HG02588 (cell line): ENCODE measurements around the gene INF2.
"Not testable (repeated sequence)": the region's sequence is repeated elsewhere in the genome, so short reads cannot be mapped to it uniquely, and the experiment has no call there.

Experiments
- ATAC-seq: cut with Tn5 transposase; IDR thresholded peaks from one replicate; pipeline ENCODE4 v1.9.1; 2021; ENCODE audit warnings: mild to moderate bottlenecking, moderate library complexity; ENCODE audit not compliant: unreplicated experiment

INF2 gene

DNA sequence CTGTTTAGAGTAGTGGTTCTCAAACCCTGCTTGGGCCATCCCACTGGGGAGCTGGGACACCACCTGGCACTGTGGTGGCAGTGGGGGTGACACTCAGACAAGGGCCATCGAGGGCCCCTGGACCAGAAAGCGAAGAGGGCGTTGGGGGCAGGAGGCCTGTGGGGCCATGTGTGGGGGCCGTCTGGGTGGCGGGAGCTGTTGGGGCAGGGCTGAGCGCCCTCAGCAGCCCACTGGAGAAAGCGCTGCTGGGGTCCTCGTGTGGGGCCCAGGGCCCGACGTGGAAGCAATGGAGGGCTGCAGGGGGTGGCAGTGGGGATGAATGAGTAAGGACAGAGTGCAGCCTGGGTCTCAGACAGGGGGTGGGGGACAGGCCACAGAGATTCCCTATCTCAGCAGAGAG, 28.7 kb downstream of the INF2 start:
- no peak for ATAC-seq

DNA sequence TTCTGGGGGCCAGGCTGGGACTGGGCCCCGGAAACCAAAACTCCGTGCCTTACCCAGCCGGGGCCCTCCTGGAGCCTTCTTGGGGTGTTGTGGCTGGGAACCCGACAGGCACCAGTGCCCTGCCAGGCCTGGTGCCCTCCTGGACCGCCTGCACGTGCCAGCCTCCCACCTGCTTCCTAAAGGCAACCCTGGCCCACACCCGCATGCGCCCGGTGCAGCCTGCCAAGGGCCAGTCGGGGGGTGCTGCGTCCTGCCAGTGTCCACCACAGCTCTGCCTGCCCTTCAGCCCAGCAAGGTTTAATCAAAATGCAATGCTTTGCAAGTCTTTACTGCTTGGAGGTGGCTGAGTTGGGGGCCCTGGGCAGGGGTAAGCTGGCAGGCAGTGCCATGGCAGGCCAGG, 29.5 kb downstream of the INF2 start:
- no peak for ATAC-seq

DNA sequence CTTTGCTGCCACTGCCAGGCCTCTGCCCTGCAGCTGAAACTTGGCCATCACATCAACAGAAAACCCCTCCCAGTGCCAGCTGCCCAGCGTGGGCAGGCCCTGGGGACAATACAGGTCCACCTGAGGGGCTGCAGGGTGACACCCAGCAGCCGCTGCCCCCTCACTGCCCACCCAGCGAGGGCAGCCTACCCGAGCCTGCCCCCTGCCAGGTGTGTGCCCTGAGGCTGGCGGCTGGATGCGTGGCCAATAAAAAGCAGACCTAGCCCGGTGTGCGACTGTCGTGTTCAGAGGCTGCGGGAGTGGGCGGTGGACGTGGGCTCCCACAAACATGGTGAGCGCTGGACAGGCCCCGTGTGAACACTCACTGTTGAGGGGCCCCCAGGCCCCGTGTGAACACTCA, 29.9 kb downstream of the INF2 start:
- no peak for ATAC-seq

DNA sequence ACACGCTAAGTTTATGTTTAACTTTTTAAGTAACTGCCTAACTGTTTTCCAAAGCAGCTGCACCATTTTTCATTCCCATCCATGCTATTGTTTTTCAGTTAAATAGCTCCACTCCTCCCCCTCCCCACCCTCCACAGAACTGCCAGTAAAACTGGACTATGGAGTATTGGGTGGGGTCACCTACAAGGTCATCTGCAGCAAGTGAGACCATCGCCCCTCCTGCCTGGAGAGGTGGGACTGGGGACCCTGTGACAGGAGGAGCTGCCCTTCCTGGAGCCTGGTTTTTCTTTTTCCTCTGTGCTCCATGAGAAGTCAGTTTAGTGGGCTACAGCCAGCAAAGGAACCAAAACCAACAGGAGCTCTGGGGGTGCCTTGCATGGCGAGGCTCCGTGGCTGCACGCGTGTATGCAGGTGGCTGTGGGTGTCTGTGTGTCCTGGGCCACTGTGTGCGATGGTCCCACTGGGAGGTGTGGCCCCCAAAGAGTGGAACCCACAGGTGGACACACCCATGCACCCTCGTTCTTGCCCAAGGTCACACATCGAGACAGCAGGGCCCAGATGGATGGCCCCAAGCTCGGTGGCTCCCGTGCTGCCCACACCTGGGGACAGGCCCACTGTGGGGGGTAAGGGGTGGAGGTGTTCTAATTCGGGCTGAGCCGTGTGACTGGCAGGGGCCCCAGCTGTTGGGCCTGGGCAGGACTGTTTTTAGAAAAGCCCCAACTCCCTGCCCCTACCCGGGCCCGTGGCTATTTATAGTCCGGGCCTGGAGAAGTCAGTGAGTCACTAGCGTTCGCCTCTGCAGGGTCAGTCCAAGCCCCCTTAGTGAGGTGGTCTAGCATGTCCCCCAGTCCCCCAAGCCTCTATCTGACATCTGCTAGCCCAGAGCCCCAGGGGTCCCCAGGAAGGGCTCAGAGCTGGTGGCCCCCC, 32.4 kb downstream of the INF2 start:
- ATAC-seq: no peak

DNA sequence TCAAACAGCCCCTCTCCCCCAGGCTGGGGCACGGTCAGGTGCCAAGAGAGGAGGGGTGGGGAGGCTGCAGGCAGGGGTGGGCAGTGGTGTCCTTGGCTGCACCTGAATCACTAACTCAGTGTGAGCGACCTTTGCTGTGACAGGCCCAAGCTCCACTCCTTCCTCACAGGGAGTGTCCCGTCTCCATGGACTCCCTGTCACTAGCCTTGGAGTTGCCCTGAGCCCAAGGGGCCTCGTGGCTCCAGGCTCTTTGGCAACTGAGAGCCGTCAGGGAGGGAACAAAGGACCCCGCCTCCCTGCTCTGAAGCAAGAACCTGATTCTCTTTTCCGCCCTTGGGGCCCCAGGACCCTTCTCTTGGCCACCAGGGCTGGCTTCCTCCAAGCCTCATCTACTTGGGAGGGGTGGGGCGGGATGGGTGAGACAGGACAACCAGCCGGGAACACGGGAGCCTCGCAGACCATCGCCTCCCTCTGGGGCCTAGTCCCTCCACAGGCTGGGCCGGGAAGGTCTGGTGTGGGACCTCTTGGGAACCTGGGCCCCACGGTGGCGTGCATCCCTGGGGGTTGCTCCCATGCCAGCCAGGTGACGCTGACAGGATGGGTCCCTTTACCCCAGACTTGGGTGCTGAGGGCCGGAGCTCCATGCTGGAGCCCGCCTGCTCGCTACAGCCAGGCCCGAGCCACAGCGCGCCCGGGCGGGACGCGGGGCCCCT, 33.7 kb downstream of the INF2 start:
- no peak for ATAC-seq

DNA sequence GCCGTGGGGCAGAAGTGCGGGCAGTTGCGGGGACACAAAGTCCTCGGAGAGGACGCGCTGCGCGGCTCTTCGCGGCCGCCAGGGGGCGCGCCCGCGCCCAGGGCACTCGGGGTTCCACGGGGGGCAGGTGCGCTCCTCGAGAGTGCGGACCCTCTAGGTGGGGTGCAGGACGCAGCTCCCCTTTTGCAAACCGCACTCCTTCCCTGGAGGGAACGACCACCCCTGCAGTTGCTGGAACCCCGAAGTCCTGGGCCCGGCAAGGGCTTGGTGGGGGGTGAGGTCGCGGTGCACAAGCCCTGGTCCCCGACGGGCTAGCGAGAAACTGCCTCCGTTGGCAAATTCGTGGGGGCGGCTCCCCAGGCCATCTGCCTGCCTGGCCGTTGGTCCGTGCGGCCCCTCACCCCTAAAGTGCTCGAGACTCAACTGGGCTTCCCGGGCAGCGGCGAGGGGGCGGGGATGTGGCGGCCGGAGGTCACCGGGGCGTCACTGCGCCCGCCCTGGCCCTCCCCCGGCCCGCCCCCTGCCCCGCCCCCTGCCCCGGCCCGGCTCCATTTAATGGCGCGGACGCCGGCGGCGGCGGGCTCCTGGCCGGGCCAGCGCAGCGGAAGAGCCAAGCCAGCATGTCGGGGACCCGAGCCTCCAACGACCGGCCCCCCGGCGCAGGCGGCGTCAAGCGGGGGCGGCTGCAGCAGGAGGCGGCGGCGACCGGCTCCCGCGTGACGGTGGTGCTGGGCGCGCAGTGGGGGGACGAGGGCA, 34.4 kb downstream of the INF2 start, which contains the start of gene ADSS1:
Gene ADSS1 (plus strand): TSS at position 579 of the 756 bp plus-strand sequence. CDS start 42 bp downstream, at position 621.
- ATAC-seq: no peak

DNA sequence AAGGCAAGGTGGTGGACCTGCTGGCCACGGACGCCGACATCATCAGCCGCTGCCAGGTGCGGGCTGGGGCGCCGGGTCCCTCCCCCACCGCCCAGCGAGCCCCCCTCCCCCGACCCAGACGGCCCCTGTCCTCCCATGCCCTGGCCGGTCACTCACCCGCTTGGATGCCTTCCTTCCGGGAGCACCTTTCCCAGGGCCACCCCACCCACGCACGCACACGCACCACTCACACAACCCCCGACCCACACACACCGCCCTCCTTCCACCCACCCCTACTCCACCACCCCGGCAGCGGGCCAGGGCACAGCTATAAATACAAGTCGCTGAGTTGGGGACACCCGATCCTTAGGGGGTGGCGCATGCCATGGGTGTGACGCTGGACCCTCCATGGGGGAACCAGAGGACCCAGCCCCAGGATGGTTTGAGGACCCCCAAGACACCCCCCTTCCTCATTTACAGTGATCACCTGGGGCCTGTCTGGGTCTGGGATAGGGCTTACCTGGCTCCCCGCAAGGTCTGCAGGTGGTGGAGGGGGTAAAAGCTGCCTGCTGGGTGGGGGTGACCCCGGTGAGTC, 35.1 kb downstream of the INF2 start:
- ATAC-seq: no peak

DNA sequence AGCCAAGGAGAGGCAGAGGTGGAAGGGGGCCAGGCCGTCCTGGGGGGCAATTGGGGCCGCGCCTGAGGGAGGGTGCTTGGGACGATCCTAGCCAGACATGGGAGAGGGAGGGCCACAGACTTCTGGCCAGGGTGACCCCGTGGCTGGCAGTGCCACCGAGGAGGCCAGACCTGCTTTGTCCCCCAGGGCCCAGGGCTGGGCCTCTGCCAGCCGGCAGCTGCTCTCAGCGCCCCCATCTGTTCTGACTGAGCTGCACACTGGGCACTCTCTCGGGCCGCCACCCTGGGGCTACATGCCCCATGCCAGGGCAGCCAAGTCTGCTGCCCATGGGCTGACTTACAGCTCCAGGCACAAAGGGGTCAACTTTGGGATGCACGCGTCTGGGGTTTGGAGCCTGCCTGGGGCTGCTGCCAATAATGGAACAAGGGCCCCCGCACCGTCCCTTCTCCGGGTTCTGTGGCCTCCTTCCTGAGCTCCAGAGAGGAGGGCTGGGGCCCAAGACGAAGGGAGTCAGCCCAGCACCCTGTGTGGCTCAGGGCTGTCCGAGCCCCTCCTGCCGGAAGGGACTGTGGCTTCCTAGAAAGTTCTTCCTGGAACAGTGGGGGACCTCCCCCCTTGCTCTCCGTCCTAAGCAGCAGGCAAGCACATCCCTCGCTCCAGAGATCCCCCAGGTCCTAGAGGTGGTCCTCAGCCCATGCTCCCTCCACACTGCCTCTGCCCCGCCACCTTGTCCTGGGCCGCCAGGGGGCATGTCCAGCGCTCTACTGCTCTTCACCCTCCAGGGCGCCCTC, 35.8 kb downstream of the INF2 start:
- ATAC-seq: no peak

DNA sequence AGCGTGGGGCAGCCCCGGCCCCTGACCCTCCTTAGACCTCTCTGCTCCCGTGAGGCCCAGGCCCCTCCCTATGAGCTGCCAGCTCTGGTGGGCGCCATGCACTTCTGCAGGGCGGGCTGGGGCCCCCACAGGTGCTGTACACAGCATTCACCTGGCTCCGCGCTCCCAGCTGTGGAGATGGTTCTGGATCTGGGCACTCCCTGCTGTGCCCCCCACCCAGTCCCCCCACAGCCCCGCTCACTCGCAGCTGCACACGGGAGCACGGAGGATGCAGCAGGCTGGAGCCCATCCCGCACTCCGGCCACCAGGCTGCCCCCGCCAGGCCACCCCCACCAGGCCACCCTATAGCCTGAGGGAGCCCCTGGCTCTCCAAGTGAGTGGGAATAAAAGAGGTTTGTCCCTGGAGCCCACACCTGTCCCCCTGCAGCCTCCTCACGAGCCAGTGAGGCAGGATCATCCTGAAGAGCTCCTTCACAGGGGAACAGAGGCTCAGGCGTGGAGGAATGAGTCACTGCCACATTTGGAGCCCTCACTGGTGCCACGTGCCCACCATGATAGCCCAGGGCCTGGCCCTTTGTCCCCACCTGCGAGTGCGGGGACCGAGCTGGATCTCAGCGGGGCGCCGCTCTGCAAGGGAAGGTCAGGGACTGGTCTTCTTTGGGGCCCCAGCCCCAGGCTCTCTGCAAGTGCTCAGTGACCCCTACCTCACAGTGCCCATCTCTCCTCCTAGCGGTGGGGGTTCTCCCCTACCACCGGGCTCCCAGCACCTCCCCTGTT, 36.5 kb downstream of the INF2 start:
- no peak for ATAC-seq

DNA sequence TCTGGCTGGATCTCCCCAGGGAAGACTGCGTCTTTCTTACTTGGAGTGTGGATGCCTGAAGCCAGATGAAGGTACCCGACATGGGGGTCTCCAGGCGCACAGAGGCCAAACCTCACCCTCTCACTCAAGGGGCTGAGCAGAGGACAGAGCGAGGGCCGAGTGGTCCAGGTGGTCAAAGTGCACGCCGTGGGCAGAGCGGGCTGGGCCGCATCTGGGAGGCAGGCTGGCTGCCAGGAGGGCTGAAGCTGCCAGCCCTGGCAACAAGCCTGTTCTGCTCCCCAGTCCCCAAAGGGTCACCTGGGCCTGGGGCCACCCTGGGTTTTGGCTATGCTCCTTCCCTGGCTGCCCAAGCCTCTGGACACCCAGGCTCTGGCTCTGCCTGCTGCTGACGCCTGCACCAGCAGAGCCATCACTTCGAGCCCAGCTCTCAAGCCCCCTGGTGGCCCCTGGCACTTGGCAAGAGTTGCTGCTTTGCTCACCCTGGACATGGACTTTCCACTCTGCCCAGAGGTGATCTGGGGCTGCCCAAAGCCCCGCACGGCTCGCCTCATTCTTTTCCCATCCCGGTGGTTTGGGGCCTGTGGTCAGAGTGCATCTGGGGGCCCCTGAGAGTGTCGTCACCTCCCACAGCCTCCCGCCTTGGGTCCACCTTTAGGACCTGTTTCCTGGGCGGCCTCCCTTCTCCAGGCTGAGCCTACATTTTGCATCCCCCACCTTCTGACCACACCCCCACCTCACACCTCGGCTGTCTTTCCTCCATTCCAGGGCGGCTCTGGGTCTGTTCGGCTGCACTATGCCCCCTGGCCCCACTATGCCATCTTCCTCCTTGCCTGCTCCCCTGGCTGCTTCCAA, 37.4 kb downstream of the INF2 start:
- no peak for ATAC-seq

DNA sequence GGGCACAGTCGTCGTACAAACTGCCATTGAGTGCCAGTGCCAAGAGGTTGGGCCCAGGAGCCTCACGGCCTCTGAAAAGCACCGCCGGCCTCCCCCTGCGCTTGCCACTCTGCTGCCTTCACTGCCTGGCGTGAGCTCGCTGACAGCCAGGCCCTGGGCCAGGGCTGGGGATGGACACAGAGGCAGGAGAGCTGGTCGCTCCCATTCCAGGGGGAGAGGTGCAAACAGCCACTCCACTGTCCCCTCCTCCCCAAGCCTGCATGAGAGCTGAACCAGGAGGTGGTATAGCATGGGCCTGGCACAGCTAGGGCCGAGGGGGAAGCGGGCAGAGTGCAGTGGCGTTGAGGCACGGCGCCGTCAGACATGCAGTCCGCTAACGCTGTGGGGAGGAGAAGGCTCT, 39.2 kb downstream of the INF2 start:
- ATAC-seq: no peak

DNA sequence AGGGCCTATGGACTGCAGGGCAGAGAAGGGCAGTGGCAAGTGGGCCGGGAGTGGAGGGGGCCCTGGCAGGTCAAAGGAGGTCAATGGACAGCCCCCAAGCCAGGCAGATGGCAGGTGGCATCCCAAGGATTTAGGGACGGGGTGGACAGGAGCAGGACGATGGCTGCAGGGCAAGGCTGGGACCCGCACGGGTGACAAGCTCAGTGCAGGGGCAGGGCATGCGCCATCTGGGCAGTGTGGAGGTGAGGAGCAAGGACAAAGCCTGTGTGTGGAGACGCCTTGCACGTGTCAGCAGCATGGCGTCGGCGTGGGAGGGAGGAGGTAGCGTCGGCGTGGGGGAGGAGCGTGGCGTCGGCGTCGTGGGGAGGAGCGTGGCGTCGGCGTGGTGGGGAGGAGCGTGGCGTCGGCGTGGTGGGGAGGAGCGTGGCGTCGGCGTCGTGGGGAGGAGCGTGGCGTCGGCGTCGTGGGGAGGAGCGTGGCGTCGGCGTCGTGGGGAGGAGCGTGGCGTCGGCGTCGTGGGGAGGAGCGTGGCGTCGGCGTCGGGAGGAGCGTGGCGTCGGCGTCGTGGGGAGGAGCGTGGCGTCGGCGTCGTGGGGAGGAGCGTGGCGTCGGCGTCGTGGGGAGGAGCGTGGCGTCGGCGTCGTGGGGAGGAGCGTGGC, 39.9 kb downstream of the INF2 start:
- ATAC-seq: not testable (repeated sequence)

DNA sequence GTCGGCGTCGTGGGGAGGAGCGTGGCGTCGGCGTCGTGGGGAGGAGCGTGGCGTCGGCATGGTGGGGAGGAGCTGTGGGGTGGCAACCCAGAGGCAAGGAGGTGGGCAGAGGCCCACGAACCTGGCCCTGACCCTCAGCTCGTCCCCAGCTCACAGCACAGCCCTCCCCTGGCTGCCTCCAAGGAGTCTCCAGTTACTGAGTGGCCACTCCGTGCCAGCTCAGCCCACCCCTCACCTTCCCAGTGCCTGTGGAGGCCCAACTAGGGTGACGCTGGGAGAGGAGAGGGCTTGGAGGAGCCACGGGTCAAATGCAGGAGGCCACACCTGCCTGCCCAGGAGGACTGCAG, 40.4 kb downstream of the INF2 start:
- ATAC-seq: no peak

DNA sequence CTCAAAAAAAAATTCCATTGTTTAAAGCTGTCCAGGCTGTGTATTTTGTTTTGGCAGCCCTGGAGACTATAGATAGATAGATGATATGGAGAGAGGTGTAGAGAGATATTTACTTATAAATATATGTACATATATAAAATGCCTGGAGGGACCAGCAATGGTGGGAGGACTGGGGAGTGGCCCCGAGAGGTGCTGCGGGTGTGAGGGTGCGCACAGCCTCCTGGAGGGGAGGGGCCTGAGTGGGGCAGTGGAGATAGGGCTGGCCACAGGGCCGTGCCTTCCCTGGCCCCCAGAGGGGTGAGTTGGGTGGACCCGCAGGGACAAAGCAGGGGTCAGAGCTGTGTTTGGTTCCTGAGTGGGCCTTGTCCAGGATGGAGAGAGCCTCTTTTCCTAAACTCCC, 41.1 kb downstream of the INF2 start:
- ATAC-seq: no peak

DNA sequence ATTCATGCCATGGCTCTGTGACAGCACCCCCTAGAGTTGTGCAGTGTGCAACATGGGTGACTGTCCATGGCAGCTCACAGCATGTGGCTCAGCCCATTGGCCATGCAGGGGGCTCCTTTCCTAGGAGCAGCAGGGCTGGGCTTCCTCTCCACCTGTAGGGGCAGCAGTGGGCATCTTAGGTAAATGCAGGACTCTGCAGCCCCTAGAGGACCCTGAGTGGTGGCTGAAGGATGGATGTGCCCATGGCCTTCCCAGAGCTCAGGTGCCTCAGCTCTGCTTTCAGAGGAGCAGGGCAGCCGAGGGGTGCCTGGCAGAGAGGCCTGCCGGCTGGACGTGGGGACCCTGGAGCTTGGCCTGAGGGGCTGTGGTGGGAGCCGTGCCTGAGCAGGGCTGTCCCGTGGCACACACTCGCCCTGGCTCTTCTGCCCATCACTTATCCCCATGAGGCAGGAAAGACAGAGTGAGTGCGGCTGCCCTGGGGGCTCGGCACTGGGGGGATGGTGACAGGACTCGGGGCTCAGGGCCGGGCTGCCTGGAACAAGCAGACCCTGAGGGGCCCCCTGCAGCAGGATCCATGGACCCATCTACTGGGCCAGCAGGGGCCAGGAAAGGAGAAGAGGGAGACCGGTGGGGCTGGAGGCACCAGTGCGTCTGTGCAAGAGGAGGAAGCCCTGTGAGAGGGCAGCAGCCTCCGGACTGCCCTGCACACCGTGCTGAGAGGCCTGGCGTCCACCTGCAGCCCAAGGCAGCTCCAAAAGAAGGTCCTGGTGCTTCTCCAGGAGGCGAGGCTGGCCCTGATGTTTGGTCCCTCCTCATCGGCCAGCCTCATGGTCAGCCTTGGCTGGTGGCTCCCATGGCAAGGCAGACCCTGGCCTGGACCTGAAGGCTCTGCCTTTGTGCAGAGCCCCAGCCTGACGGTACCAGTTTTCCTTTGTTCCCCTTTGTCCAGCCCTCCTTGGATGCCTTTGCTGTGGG, 42.2 kb downstream of the INF2 start:
- ATAC-seq: no peak

DNA sequence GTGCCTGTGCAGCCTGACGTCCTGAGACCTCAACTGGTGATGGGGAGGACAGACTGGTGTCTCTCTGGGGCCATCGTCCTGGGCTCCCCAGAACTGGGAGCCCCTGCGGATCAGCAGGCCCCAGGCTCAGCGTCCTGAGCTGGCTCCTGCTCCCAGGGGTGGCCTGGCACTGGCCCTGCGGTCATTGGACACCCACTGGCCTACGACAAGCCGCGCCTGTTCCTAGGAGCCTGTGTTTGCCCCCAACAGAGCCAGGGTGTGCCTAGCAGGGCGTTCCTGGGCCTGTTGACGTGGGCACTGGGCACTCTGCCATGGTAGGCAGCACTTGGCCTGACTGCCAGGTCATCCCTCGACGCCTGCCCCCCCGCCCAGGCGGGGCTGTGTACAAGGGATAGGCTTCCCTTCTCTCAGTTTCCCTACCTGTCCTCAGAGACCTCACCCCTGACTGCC, 43.0 kb downstream of the INF2 start:
- ATAC-seq: no peak
